ENCODE data around the gene TTLL11. TPM values are rescaled to one million over a fixed set of nuclear protein-coding genes. Genes with fewer than 3 reads are reported as not detected.

TTLL11 gene
- total RNA-seq, 4 donors from 2014 or later, result 7.9 to 14.4 (median 9.7) TPM

DNA sequence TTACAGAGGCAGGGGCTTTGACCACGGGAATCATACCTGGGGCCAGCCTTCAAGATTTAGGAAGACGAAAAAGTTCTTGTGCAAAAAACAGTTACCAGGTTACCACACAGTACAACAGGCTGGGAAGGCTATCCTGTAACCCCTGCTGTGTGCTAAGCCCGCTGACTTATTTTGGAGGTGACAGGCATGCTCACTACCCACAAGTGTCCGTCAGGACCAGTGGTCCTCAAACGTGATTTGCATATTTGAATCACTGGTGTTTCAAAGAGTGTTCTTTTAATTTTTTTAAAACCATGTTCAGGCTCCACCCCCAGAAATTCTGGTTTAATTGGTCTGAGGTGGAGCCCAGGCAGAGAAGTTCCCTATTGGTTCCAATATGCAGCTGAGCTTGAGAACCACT lies 146.6 kb downstream of the TTLL11 start:
- no peak for DNase-seq
- intact Hi-C loops (cut with DNase I), result no loop called here
- H3K9me3 ChIP-seq, result no peaks in the 10 kb centered on the region
- H3K4me1 ChIP-seq, result peaks cover 7 to 37% of the 10 kb centered on the region in 2 donors
- no peak overlapping the region for H3K27ac ChIP-seq
- no peak for TF ChIP-seq POLR2A (IDR thresholded peaks at IDR 0.05)
- WGBS, 2 donors, result 86 to 89% methylated on average over 4 to 5 of the region's 5 CpGs
- no peaks in the 10 kb centered on the region for H3K27me3 ChIP-seq
- no peak overlapping the region for H3K4me3 ChIP-seq (replicated peaks in 1 of 3)
- no peaks in the 10 kb centered on the region for H3K36me3 ChIP-seq

DNA sequence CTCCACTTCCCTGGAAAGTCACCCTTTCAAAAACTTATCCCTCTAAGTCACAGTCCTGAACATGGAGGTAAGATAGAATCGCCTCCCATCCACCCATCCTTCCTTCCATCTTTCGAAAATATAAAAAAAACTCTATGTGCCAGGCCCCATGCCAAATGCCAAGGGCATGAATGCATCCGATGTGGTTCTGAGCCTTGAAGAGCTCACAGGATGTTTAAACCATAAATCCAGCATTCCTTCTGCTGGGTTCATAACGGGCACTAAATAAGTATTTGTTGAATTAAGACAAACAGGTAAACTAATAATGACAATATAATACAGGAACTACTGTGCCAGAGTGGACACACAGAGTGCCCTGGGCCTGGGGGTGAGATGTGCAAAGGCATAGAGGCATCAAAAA lies 147.3 kb downstream of the TTLL11 start:
- DNase-seq, result peak in 1 of 2 donors; percentile 43
- Histone ChIP-seq H3K9me3 (no peaks in the 10 kb centered on the region), H3K4me3 (replicated peaks in 1 of 3) (no peak overlapping the region), H3K4me1 (peaks cover 7 to 31% of the 10 kb centered on the region in 2 donors), H3K27me3 (no peaks in the 10 kb centered on the region), H3K36me3 (no peaks in the 10 kb centered on the region), H3K27ac (no peak overlapping the region)
- WGBS, 2 donors, result 62 to 89% methylated on average over 4 of the region's 4 CpGs
- intact Hi-C loops (cut with DNase I), result no loop called here
- no peak for TF ChIP-seq POLR2A (IDR thresholded peaks at IDR 0.05)
- TF ChIP-seq, protein P1, sequence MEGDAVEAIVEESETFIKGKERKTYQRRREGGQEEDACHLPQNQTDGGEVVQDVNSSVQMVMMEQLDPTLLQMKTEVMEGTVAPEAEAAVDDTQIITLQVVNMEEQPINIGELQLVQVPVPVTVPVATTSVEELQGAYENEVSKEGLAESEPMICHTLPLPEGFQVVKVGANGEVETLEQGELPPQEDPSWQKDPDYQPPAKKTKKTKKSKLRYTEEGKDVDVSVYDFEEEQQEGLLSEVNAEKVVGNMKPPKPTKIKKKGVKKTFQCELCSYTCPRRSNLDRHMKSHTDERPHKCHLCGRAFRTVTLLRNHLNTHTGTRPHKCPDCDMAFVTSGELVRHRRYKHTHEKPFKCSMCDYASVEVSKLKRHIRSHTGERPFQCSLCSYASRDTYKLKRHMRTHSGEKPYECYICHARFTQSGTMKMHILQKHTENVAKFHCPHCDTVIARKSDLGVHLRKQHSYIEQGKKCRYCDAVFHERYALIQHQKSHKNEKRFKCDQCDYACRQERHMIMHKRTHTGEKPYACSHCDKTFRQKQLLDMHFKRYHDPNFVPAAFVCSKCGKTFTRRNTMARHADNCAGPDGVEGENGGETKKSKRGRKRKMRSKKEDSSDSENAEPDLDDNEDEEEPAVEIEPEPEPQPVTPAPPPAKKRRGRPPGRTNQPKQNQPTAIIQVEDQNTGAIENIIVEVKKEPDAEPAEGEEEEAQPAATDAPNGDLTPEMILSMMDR (IDR thresholded peaks at IDR 0.05), result no peak

DNA sequence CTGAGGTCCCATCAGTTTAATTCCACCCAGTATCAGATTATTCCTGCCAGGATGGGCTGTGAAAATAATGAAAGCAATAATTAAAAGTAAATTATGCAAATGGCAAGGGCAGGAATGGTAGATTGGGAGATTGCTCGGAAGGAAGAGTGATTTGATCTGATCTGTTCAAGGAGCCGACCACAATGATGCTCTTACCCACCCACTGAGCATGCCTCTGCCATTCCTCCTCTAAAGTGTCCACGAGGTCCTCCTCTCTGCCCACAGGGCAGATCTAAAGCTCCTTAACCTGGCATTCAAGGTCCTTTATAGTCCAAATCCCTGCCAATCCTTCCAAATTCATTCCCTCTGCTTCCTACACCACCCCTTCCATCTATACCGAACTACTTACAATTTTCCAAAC lies 147.8 kb downstream of the TTLL11 start:
- no peak for TF ChIP-seq POLR2A (IDR thresholded peaks at IDR 0.05)
- TF ChIP-seq, protein P1 (IDR thresholded peaks at IDR 0.05), result no peak
- no peak for DNase-seq
- H3K9me3 ChIP-seq, result no peaks in the 10 kb centered on the region
- 94% methylated on average over 4 of the region's 4 CpGs for WGBS, 2 donors
- intact Hi-C loops (cut with DNase I), result no loop called here
- H3K36me3 ChIP-seq, result no peaks in the 10 kb centered on the region
- H3K4me3 ChIP-seq (replicated peaks in 1 of 3), result no peak overlapping the region
- no peaks in the 10 kb centered on the region for H3K27me3 ChIP-seq
- no peak overlapping the region for H3K27ac ChIP-seq
- peaks cover 6 to 25% of the 10 kb centered on the region in 2 donors for H3K4me1 ChIP-seq

DNA sequence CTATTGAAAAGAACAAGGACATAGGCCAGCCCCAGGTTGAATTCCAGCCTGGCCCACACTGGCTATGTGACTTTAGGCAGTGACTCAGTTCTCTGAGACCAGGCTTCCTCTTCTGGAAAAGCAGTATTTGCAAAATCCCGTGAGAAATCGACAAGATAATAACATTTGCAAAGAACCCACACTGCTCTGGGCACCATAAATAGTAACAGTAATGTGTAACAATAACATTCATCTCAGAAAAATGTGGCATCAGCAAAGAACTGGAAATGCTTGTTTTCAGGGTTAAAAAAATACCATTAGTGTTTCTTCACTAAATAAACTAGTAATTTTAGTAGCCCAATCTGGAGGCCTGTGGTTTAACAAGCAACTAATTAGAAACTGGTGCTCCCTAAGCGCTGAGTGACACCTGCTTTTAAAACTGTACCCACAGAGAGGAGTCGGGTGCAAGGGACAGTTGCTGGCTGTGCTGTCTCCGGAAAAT lies 148.4 kb downstream of the TTLL11 start:
- H3K9me3 ChIP-seq, result no peaks in the 10 kb centered on the region
- no peak for DNase-seq
- no peak overlapping the region for H3K4me3 ChIP-seq (replicated peaks in 1 of 3)
- intact Hi-C loops (cut with DNase I), result no loop called here
- TF ChIP-seq, protein P1 (IDR thresholded peaks at IDR 0.05), result no peak
- no peak for TF ChIP-seq POLR2A (IDR thresholded peaks at IDR 0.05)
- H3K36me3 ChIP-seq, result no peaks in the 10 kb centered on the region
- H3K27me3 ChIP-seq, result no peaks in the 10 kb centered on the region
- 85 to 89% methylated on average over 5 of the region's 5 CpGs for WGBS, 2 donors
- no peak overlapping the region for H3K27ac ChIP-seq
- H3K4me1 ChIP-seq, result peaks cover under 1 to 20% of the 10 kb centered on the region in 2 donors

- no peaks in the 10 kb centered on the region for H3K36me3 ChIP-seq
- peaks cover 0 to 11% of the 10 kb centered on the region in 2 donors for H3K4me1 ChIP-seq
- no peaks in the 10 kb centered on the region for H3K9me3 ChIP-seq
- no peak for TF ChIP-seq POLR2A (IDR thresholded peaks at IDR 0.05)
- TF ChIP-seq, protein P1 (IDR thresholded peaks at IDR 0.05), result no peak
- H3K4me3 ChIP-seq (replicated peaks in 1 of 3), result no peak overlapping the region
- no peak overlapping the region for H3K27ac ChIP-seq
- H3K27me3 ChIP-seq, result no peaks in the 10 kb centered on the region
- DNase-seq, result no peak
- WGBS, 2 donors, result 90 to 94% methylated on average over 2 of the region's 2 CpGs
- intact Hi-C loops (cut with DNase I), result no loop called here
Measured at GRCh38 chr9:121943463-121943862, 149.6 kb downstream of the TTLL11 start.
